Measurements from ENCODE around the gene CHMP2B. TPM values are rescaled to one million over a fixed set of nuclear protein-coding genes. Genes with fewer than 3 reads are reported as not detected.

Gene CHMP2B
- total and polyA plus RNA-seq, 9 of the 15 experiments (the other 6 are each of a cell fraction or from before 2014, with no cell fraction given) = 7.4 to 17.7 (median 10.6) TPM

- Histone ChIP-seq H3K79me2 (ENCODE audit: control insufficient read depth, insufficient read depth, low read length) (no peaks in the 10 kb centered on the region), H2AFZ (ENCODE audit: low read depth, low read length) (no peak overlapping the region), H3K9me1 (ENCODE audit: control insufficient read depth, insufficient read depth, low read length) (no peaks in the 10 kb centered on the region), H3K4me2 (ENCODE audit: insufficient read depth, low read length) (0 out of 2 replicates have a peak overlapping the region, but pooled peaks have one; percentile 24), H3K4me1 (replicated peaks in 1 of 2; ENCODE audit: control insufficient read depth in 2 of 2, insufficient read depth in 2 of 2, low read length in 2 of 2) (no peaks in the 10 kb centered on the region), H3K27ac (ENCODE audit: extremely low read depth, low read depth, low read length) (no peak overlapping the region), H3K36me3 (ENCODE audit: control insufficient read depth, insufficient read depth, low read length) (no peaks in the 10 kb centered on the region), H3K9me3 (replicated peaks; ENCODE audit: control insufficient read depth, insufficient read depth, low read depth, low read length) (no peaks in the 10 kb centered on the region), H3K9ac (ENCODE audit: insufficient read depth in 1 of 2, low read depth in 2 of 2, low read length in 2 of 2) (no peak overlapping the region), H4K20me1 (replicated peaks; ENCODE audit: control insufficient read depth, insufficient read depth, low read length) (no peaks in the 10 kb centered on the region), H3K27me3 (ENCODE audit: control insufficient read depth in 2 of 2, insufficient read depth in 2 of 2, low read length in 2 of 2) (no peaks in the 10 kb centered on the region), H3K4me3 (no peak overlapping the region)
- CTCF ChIA-PET (ENCODE audit: low intra/inter-chr PET ratio) = interaction anchor here (0.7 to 1.7 kb wide), 3 partner anchors 244 to 745 kb away, joined by 3 to 10 read pairs (median 4); no protein-coding TSS in a partner anchor
- 24% methylated on average over 4 of the region's 4 CpGs for WGBS (ENCODE audit: insufficient coverage, low coverage, missing lambda C conversion rate)
- TF ChIP-seq ZMIZ1 (IDR thresholded peaks at IDR 0.05; ENCODE audit: low read depth in 2 of 2, low read length in 2 of 2) (no peak), RAD21 (CRISPR knock-in tag; conservative IDR thresholded peaks at IDR 0.05 in 1 of 2, IDR thresholded peaks at IDR 0.05 in 1 of 2) (peak; percentile 29 to 50; a peak in 3 of 4 replicates), SMC3 (conservative IDR thresholded peaks at IDR 0.05; ENCODE audit: insufficient read depth, low read depth, low read length) (0 out of 2 replicates have a peak, but pooled peaks have one; percentile 20), DEAF1 (CRISPR knock-in tag; IDR thresholded peaks at IDR 0.05) (0 out of 2 replicates have a peak, but pooled peaks have one; percentile 17)
- TF ChIP-seq, protein P1, sequence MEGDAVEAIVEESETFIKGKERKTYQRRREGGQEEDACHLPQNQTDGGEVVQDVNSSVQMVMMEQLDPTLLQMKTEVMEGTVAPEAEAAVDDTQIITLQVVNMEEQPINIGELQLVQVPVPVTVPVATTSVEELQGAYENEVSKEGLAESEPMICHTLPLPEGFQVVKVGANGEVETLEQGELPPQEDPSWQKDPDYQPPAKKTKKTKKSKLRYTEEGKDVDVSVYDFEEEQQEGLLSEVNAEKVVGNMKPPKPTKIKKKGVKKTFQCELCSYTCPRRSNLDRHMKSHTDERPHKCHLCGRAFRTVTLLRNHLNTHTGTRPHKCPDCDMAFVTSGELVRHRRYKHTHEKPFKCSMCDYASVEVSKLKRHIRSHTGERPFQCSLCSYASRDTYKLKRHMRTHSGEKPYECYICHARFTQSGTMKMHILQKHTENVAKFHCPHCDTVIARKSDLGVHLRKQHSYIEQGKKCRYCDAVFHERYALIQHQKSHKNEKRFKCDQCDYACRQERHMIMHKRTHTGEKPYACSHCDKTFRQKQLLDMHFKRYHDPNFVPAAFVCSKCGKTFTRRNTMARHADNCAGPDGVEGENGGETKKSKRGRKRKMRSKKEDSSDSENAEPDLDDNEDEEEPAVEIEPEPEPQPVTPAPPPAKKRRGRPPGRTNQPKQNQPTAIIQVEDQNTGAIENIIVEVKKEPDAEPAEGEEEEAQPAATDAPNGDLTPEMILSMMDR (IDR thresholded peaks at IDR 0.05 in 2 of 3, conservative IDR thresholded peaks at IDR 0.05 in 1 of 3; ENCODE audit: insufficient read depth in 2 of 3, low read depth in 1 of 3, low read length in 3 of 3) = peak in 2 of 3 experiments; percentile 45 to 60; a peak in 4 of 6 replicates
- TF ChIP-seq, protein P2, sequence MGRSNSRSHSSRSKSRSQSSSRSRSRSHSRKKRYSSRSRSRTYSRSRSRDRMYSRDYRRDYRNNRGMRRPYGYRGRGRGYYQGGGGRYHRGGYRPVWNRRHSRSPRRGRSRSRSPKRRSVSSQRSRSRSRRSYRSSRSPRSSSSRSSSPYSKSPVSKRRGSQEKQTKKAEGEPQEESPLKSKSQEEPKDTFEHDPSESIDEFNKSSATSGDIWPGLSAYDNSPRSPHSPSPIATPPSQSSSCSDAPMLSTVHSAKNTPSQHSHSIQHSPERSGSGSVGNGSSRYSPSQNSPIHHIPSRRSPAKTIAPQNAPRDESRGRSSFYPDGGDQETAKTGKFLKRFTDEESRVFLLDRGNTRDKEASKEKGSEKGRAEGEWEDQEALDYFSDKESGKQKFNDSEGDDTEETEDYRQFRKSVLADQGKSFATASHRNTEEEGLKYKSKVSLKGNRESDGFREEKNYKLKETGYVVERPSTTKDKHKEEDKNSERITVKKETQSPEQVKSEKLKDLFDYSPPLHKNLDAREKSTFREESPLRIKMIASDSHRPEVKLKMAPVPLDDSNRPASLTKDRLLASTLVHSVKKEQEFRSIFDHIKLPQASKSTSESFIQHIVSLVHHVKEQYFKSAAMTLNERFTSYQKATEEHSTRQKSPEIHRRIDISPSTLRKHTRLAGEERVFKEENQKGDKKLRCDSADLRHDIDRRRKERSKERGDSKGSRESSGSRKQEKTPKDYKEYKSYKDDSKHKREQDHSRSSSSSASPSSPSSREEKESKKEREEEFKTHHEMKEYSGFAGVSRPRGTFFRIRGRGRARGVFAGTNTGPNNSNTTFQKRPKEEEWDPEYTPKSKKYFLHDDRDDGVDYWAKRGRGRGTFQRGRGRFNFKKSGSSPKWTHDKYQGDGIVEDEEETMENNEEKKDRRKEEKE (IDR thresholded peaks at IDR 0.05; ENCODE audit: borderline replicate concordance in 1 of 2, control insufficient read depth in 1 of 2, low read depth in 2 of 2, low read length in 1 of 2) = no peak
- POLR2A ChIA-PET = no interaction called here
- FAIRE-seq = no peak
- no TSS peak for BruUV-seq (replicated peaks)
- in situ Hi-C loops (cut with MboI) = no loop called here
- intact Hi-C loops (cut with micrococcal nuclease) = loop anchor here (5.0 kb wide), 1 partner anchor 852 kb away; no protein-coding TSS in a partner anchor
- peak; percentile 65 for ATAC-seq
- DNase-seq (ENCODE audit: extremely low read depth in 1 of 4, low spot score in 3 of 4) = peak; percentile 8 to 57 (median 14)
These were observed 33.2 kb downstream of the CHMP2B start for GRCh38 chr3:87260270-87260669.

Measured in K562 (cell line).